IPS-NIHi7 (cell line): ENCODE results near the gene ZMYM5.
"Not testable (repeated sequence)": the region's sequence is repeated elsewhere in the genome, so short reads cannot be mapped to it uniquely, and the experiment has no call there.

Experiments used
- DNase-seq: peaks from one replicate; pipeline ENCODE4 v3.0.0; 2012; ENCODE audit warnings: mixed read lengths; ENCODE audit errors: extremely low spot score

ZMYM5 gene

DNA sequence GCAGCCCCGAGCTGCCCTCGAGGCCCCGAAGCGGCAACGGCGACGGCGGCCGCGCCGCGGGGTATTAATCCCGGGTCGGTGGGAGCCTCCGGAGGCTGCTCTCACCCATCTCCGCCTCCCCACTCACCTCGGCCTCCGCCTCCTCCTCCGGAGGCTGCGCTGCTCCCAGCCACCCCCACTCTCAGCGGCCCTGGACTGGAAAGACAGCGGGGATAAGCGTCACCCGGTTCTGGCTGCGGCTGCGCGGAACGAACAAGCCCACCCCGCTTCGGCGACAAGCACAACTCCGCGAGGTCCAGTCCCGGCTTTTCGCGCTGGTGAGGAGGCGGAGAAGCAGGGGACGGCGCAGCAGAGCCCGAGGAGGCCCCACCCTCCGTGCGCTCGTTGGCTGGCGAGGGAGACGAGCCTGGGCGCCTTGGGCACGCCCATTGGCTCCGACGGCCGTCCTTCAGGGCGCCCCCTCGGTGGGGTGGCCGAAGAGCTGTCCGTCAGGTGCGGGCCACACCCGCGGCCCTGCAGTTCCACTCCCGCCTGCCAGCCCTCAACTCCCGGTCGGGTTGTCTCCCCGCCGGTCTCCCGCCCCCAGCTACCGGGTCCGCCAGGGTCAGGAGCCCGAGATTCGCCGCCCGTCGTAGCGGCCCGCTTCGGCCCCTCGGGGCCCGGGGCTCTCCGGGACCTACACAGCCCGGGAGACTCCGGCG lies at the start of gene ZMYM5:
TSS of gene ZMYM5 (minus strand) at position 327 of the 701 bp plus-strand sequence. CDS start 11,469 bp downstream, outside the sequence.
- peak; percentile 97 for DNase-seq

DNA sequence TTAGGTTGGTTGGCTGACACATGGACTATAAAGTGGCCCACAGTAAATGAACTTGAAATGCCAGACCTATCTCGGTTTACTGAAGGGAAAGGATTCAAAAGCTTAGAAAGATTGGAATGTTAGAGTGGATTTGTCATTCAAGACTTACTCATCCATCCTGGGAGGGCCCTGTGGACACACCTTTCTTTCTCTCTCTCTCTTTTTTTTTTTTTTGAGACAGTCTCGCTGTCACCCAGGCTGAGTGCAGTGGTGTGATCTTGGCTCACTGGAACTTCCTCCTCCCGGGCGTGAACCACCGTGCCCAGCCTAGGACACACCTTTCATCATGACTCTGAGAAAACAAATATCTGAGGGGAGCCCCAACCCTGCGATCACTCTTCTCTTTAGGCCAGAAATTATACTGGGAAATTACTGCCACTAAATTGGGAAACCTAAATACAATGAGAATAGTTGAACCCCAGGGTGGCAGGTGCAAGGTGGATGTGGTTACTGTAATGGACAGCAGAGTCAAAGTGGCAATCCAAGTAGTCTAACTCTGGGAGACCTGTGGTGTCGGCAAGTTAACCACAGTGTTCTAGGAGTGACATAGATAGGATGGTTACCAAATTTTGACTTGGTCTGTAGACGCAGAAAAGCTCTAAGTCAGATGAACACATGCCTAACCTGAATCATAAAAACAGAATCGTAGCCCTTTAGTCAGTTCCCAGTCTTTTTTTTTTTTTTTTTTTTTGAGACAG lies 47.1 kb upstream of the ZMYM5 start:
- no peak for DNase-seq

DNA sequence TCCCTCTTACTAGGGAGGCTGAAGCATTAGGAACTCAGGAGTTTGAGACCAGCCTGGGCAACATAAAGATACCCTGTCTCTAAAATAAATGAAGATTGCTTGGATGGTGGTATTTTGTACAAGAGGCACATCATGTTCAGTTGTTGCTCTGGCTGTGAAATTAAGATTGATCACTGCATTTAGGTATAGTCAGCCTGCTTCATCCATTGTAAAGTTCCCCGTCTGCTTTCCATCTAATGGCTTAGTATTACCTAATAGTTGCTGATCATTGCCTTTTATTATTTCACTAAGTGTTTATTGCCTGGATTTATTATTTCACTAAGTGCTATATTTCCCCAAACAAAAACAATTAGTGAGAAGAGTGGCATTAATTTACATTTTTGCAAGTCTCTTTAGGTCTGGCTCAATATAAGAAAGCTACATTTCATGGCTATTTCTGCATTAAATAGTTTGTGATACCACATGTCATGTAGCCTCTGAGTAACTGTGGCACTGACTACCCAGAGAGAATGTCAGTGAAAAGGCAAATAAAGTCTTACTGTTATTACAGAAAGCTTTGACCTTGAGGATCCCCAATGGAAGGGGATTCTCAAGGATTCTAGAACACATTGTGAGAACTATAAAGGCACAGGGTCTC lies 45.0 kb upstream of the ZMYM5 start:
- DNase-seq: no peak

DNA sequence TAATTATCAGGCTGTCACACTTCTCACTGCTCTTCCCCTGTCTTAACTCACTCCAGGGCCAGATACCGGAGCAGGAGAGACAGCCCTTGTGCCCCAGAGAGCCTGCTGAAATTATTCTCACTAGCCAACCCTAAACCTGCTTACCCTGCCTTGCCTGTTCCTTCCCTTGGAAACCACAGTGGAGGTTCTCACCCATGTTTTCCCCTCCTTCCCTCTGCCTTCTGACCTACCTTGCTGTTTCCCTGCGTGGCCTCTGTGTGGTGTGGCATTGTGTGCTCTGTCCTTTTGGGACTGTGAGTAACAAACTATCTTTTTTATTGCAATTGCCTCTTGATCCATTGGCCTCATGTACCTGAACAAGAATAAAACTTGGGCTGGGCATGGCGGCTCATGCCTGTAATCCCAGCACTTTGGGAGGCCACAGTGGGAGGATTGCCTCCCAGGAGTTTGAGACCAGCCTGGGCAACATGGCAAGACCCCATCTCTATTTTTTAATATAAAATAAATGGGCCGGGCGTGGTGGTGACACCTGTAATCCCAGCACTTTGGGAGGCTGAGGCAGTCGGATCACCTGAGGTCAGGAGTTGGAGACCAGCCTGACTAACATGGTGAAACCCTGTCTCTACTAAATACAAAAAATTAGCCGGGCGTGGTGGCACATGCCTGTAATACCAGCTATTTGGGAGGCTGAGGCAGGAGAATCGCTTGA lies 42.2 kb upstream of the ZMYM5 start:
- DNase-seq: not testable (repeated sequence)

DNA sequence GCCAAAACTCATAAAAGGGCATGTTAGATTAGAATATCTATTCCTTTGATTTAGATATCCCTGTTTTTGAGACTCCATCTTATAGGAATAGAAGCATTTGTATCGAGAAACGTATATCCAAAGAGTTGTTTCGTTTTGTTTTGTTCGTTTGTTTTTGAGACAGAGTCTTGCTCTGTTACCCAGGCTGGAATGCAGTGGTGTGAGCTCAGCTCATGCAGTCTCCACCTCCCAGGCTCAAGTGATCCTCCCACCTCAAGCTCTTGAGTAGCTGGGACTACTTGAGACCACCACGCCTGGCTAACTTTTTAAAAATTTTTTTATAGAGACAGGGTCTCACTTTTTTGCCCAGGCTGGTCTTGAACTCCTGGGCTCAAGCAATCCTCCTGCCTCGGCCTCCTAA lies 26.6 kb upstream of the ZMYM5 start:
- no peak for DNase-seq

DNA sequence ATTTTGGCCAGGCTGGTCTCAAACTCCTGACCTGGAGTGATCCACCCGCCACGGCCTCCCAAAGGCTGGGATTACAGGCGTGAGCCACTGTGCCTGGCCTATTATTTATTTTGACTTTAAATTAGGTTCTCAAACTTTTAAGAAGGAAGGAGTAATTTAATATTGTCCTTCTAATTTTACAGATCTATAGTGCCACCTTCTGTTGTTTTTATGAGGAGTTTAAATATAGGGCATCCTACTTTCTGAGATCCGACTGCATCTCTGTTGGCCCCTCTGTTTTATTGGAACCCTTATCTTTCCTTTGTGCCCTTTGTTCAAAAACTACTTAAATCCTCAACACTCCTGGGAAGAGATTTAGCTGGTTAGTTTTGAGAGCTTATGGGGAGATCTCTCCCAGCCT lies 25.4 kb upstream of the ZMYM5 start:
- DNase-seq: no peak

DNA sequence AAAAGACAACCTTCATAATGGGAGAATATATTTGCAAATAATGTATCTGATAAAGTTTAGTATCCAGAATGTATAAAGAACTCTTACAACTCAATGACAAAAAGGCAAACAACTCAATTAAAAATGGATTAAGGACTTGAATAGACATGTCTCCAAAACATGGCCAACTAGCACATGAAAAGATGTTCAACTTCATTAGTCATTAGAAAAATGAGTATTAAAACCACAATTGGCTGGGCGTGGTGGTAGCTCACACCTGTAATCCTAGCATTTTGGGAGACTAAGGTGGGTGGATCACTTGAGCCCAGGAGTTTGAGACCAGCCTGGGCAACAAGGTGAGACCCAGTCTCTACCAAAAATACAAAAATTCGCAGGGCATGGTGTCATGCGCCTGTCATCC lies 18.8 kb upstream of the ZMYM5 start:
- no peak for DNase-seq

DNA sequence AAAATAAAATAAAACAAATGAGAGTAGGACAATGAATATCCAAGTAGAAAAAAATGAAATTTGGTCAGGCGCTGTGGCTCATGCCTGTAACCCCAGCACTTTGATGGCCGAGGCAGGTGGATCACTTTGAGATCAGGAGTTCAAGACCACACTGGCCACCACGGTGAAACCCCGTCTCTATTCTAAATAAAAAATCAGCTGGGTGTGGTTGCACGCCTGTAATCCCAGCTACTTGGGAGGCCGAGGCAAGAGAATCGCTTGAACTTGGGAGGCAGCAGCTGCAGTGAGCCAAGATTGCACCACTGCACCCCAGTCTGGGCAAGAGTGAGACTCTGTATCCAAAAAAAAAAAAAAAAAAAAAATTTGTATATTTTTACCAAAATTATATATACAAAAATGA lies 18.2 kb upstream of the ZMYM5 start:
- no peak for DNase-seq

DNA sequence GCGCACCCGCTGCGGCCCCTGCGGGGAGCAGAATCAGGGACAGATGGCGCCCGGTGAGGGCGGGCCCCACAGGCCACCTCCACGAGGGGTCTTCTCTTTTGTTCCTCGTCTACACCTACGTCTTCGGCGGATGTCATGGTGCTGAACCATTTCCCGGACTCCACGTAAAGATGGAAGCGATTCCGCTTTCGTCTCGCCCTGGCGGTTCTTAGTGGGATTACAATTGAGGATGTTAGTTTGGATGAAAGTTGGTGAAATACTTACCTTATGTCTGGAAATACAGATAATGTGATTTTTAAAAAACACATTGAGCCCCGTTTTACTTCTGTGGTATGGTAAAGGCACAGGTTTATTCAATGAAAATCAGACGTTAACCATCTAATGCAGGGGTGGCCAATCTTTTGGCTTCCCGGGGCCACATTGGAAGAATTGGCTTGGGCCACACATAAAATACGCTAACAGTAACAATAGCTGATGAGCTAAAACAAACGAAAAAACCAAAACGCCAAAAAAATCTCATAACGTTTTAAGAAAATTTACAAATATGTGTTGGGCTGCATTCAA lies 1.4 kb upstream of the ZMYM5 start:
- peak; percentile 55 for DNase-seq

DNA sequence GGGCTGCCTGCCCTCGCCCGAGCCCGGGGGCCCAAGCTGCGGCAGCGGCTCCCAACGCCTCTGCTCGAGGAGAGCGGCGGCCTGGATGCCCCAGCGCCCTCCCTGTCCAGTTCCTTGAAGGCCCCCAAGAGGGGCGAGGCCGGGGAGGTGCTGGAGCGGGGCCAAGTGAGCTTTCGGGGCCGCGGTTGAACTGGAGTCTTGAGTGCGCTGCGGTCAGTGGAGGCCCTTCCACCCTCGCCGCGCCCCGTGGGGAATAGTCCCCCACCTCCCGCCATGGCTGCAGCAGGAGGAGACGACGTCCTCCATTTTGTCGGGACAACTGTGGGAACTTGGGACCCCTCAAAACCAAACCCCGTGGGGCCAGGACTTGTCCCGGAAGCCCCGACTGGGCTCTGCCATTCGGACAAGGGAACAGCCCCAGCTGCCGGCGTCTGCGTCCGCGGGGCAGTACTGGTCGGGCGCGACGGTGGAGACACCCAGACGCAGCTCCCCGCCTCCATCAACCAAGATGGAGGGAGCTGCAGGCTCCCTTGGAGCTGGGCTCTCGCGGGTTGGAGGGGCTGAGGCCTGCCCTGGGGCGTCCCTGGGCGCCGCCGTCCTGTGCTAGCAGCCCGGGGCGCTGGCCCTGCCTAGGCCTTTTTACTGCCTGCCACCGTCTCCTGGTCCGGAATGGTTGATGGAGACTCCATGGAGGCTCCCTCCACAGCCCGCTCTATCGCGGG lies 736 bp upstream of the ZMYM5 start:
- DNase-seq: peak; percentile 10

DNA sequence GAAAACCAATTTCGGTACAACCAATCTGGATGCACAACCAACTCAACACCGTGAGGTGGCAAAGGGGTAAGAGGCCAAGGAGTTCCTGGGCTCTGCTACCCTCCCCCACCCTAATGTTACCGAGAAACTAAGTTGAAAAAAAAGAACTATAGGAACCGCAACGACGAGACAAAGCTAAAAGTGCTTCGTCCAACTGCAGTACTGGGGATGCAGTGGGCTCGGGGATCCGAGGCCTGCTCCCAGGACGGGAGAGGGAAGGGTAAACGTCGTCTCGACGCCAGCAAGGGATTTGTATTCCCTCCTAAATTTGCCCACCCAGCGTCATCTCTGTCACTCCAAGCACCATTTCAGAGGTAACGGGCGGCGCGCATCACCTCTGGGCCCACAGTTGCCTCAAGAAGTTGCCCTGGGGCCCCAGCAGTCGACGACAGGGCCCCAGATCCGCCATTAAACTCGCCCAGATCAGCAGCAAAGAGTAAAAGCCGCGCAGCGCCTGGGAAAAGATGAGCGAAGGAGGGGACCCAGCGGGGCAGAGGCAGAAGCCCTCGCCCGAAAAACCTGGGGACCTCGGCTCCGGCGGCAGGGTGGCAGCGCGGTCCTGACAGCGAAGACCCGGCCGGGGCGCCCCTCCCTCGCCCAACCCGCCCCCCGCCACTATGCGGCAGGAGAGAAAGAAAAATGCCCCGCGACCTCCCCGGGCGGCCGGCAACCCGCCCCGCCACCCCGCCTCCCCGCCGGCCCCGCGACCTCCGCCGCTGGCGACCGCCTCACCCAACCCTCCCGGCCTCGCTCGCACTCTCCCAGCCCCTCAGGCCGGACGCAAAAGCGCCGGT lies 752 bp downstream of the ZMYM5 start:
- DNase-seq: peak; percentile 27

DNA sequence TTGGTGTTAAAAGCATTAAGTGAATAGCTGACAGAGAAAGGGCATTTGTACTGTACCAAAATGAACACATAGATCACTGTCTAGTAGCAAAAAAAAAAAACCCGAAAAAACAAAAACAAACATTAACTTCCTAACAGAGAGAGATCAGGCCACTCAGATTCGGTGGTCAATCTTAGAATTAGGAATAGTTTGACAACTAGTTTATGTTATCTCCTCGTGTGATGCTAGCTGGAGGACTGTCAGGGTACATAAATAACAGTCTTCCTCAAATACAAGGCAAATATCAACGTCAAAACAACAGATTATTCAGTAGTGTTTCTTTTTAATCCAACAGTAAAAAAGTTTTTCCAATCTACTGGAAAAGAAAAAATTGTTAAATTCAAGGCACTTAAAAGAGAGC lies 1.7 kb downstream of the ZMYM5 start:
- DNase-seq: no peak

DNA sequence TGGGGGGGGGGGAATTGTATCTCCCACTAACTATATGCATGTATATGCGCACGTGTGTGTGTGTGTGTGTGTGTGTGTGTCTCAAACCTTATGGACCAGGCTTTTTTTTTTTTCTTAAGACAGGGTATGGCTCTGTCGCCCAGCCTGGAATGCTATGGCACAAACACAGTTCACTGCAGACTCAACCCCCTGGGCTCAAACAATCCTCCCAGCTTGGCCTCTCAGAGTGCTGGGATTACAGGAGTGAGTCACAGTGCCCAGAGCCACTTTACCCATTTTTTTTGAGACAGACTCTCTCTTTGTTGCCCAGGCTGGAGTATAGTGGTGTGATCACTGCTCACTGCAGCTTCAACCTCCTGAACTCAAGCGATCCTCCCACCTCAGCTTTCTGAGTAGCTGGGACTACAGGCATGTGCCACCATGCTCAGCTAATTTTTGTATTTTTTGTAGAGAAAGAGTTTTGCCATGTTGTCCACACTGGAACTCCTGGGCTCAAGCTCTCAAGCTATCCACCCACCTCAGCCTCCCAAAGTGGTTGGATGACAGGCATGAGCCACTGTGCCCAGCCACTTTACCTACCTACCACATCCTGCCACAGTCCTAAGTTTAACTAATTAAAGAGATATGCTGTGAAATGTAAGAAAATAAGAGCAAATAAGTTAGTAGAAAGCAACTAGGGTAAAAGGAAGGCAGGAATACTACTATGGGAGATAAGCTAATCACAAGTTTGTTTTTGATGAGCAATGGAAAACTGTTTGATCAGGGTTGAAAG lies 2.4 kb downstream of the ZMYM5 start:
- DNase-seq: no peak

DNA sequence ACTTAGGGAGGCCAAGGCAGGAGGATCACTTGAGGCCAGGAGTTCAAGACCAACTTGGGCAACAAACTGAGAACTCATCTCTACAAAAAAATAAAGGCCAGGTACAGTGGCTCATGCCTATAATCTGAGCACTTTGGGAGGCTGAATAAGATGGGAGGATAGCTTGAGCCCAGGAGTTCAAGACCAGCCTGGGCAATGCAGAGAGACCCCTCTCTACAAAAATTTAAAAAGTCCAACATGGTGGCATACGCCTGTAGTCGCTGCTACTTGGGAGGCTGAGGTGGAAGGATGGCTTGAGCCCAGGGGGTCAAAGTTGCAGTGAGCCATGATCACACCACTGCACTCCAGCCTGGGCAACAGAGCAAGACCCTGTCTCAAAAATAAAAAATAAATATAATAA lies 5.8 kb downstream of the ZMYM5 start:
- DNase-seq: not testable (repeated sequence)

DNA sequence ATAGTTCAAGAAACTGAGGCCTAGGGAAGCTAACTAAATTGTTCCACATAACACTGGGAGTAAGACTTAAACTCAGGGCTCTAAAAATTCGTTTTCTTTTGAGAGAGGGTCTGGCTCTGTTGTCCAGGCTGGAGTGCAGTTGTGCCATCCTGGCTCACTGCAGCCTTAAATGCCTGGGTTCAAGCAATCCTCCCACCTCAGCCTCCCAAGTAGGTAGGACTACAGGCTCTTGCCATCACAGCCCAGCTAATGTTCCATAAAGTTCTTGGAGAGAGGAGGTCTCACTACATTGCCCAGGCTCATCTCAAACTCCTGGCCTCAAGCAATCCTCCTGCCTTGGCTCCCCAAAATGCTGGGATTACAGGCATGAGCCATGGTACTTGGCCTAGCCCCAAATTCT lies 10.7 kb downstream of the ZMYM5 start:
- DNase-seq: no peak

DNA sequence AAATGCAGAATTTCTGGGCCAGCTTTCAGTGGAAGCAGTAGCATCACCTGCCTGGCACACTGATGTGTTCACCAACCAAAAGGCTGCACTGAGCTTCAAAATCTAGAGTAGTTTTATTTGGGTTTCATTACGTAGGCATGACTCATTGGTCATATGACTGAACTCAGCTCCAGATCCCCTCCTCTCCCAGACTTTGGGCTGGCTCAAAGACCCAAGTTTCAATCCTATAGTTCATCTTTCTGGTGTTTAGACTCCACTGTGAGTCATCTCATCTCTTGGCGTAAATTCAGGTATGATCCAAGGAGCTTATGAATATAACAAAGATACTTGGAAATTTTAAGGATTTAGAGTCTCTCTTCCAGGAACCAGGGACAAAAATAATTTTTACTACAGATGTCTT lies 17.7 kb downstream of the ZMYM5 start:
- peak; percentile 18 for DNase-seq

DNA sequence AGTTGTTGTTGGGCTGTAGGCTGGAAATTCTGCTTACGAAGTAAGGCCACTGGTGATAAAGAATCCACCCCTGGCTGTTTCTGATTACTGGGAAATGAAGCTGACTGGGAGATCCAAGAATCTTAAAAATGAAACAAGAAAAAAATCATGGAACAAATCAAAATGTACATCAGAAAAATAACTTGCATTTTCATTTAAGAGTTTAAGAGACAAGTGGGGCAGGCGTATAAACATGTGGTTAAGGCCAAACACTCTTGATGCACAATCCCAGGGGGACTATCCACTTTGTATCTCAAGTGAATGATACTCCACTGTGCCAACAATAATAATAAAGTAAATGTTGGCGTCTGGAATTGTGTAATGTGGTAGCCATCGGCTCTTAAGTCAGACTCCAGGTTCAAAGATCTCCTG lies 24.6 kb downstream of the ZMYM5 start:
- no peak for DNase-seq

DNA sequence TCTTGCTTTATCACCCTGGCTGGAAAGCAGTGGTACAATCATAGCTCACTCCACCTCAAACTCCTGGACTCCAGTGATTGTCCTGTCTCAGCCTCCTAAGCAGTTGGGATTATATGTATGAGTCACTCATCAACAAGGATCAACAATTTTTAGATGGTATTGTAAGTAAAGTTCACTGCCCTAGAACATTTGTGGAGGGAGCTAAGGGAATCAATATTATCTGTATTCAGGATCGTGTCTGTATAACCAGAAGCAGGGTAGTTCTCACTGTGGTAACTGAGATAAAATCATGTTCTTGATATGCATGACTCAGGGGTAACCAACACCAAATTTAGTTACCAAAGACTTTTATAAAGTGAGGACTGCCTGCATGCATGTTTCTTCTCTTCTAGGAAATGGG lies 27.0 kb downstream of the ZMYM5 start:
- no peak for DNase-seq

DNA sequence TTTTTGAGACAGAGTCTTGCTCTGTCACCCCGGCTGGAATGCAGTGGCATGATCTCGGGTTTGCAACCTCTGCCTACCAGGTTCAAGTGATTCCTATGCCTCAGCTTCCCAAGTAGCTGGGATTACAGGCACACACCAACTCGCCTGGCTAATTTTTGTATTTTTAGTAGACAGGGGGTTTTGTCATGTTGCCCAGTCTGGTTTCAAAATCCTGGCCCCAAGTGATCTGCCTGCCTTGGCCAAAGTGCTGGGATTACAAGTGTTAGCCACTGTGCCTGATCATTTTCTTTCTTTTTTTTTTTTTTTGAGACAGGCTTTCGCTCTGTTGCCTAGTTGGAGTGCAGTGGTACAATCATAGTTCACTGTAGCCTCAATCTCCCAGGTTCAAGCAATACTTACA lies 28.7 kb downstream of the ZMYM5 start:
- no peak for DNase-seq

DNA sequence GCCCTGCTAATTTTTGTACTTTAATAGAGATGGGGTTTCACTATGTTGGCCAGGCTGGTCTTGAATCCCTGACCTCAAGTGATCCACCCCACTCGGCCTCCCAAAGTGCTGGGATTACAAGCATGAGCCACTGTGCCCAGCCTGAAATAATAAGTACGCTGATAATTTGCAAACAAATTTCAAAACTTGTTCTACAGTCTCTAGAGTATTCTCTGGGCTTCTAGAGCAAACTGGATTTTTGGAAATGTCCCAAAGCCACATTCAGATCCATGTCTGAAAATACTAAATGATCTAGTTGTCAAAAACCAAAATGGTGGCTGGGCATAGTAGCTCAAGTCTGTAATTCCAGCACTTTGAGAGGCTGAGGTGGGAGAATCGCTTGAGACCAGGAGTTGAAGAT lies 40.8 kb downstream of the ZMYM5 start:
- no peak for DNase-seq
